HG02973 (cell line): Measurements from ENCODE around the gene DAAM2.

Source experiments
- ATAC-seq: cut with Tn5 transposase; IDR thresholded peaks from one replicate; pipeline ENCODE4 v1.9.1; 2021; ENCODE audit warnings: moderate library complexity; ENCODE audit not compliant: unreplicated experiment

Gene DAAM2

GRCh38 chr6:39816747-39817146 is 24.6 kb downstream of the DAAM2 start:
- ATAC-seq, result no peak

- no peak for ATAC-seq
These were observed 26.5 kb downstream of the DAAM2 start for GRCh38 chr6:39818695-39819094.

GRCh38 chr6:39819228-39819627 is 27.1 kb downstream of the DAAM2 start:
- ATAC-seq, result no peak

GRCh38 chr6:39819676-39820075 is 27.5 kb downstream of the DAAM2 start:
- no peak for ATAC-seq

GRCh38 chr6:39820553-39820952 is 28.4 kb downstream of the DAAM2 start:
- ATAC-seq, result no peak

GRCh38 chr6:39821046-39821740 is 29.0 kb downstream of the DAAM2 start:
- ATAC-seq, result no peak

- no peak for ATAC-seq
These were observed 29.8 kb downstream of the DAAM2 start for GRCh38 chr6:39821742-39822532.

- no peak for ATAC-seq
These were observed 31.0 kb downstream of the DAAM2 start for GRCh38 chr6:39822846-39823815.

- ATAC-seq, result no peak
These were observed 32.1 kb downstream of the DAAM2 start for GRCh38 chr6:39824030-39824926.

- no peak for ATAC-seq
These were observed 37.2 kb downstream of the DAAM2 start for GRCh38 chr6:39829331-39829730.

- ATAC-seq, result no peak
These were observed 38.3 kb downstream of the DAAM2 start for GRCh38 chr6:39830444-39830843.

- ATAC-seq, result no peak
These were observed 39.5 kb downstream of the DAAM2 start for GRCh38 chr6:39831701-39832100.

- ATAC-seq, result no peak
These were observed 42.1 kb downstream of the DAAM2 start for GRCh38 chr6:39834278-39834677.

GRCh38 chr6:39834866-39835265 is 42.7 kb downstream of the DAAM2 start:
- no peak for ATAC-seq

GRCh38 chr6:39835821-39836295 is 43.7 kb downstream of the DAAM2 start:
- no peak for ATAC-seq

- no peak for ATAC-seq
These were observed 44.4 kb downstream of the DAAM2 start for GRCh38 chr6:39836606-39837005.

- no peak for ATAC-seq
These were observed 47.3 kb downstream of the DAAM2 start for GRCh38 chr6:39839445-39839844.

GRCh38 chr6:39840781-39841180 is 48.6 kb downstream of the DAAM2 start:
- ATAC-seq, result no peak

GRCh38 chr6:39841291-39841690 is 49.1 kb downstream of the DAAM2 start:
- ATAC-seq, result no peak

- no peak for ATAC-seq
These were observed 49.7 kb downstream of the DAAM2 start for GRCh38 chr6:39841923-39842322.
